Uterus (tissue), 4 donors: ENCODE data around the gene HECW1. TPM values are rescaled to one million over a fixed set of nuclear protein-coding genes. Genes with fewer than 3 reads are reported as not detected.

ENCODE experiments used
- DNase-seq, 2 donors: peaks; one replicate each; pipeline ENCODE4 v3.0.0-alpha.2; 2019 to 2020
- H3K27ac ChIP-seq, 2 donors: fragments of 200-600 bp; sonication (generic); 1 replicate in 1 of 2; 2 replicates in 1 of 2; pipeline ENCODE4 v1.5.1; 2016 to 2018
- H3K27me3 ChIP-seq, 2 donors: fragments of 200-600 bp; sonication (generic); one replicate each; pipeline ENCODE4 v1.5.1; 2018 to 2019; ENCODE audit warnings: control low read depth in 1 of 2
- H3K36me3 ChIP-seq, 2 donors: fragments of 200-600 bp; sonication (generic); one replicate each; pipeline ENCODE4 v1.5.1; 2019; ENCODE audit warnings: control low read depth in 1 of 2
- H3K4me1 ChIP-seq, 2 donors: fragments of 200-600 bp; sonication (generic); one replicate each; pipeline ENCODE4 v1.5.1; 2018 to 2019; ENCODE audit warnings: control low read depth in 1 of 2
- H3K4me3 ChIP-seq, 2 donors: fragments of 200-600 bp; sonication (generic); 1 replicate in 1 of 2; 2 replicates in 1 of 2; pipeline ENCODE4 v1.5.1; 2018 to 2019; ENCODE audit warnings: mild to moderate bottlenecking in 1 of 2
- H3K9me3 ChIP-seq, 2 donors: fragments of 200-600 bp; sonication (generic); one replicate each; pipeline ENCODE4 v1.5.1; 2019; ENCODE audit warnings: control low read depth in 1 of 2
- CTCF ChIP-seq, 4 experiments: fragments of 200-600 bp in 2 of 4; fragments of 450-650 bp in 2 of 4; sonication (generic) in 2 of 4; IDR thresholded peaks; one replicate each; pipeline ENCODE4 v1.5.1; 2016 to 2019; ENCODE audit warnings: antibody characterized with exemption in 4 of 4, mild to moderate bottlenecking in 2 of 4, moderate library complexity in 1 of 4
- POLR2A ChIP-seq, 2 donors: fragments of 450-650 bp; IDR thresholded peaks; one replicate each; pipeline ENCODE4 v1.6.1; 2016; ENCODE audit warnings: antibody characterized with exemption in 2 of 2, mild to moderate bottlenecking in 1 of 2, moderate library complexity in 1 of 2
- intact Hi-C: fragments of 100-400 bp; cut with DNase I; formaldehyde crosslinking; loops from one replicate; pipeline ENCODE4 v1.15.1; 2023; ENCODE audit warnings: low total_unique reads
- total RNA-seq, 4 donors: library from RNA; depleted of rRNA in 3 of 4; stranded (reverse); fragments of >200 nt in 3 of 4; gene quantifications; one replicate each; pipeline versions ENCODE4 v1.1.0 to v1.2.4, GENCODE V29; 2014 to 2023
- donor health status: DM: yes; HTN: yes; CAD: no.

Gene HECW1
- total RNA-seq, 4 donors from 2014 or later = 0.28 TPM; not detected in 3

GRCh38 chr7:43240565-43240964, 128.1 kb downstream of the HECW1 start:
- no peaks in the 10 kb centered on the region for H3K27me3 ChIP-seq
- no peak for TF ChIP-seq CTCF (IDR thresholded peaks at IDR 0.05)
- TF ChIP-seq POLR2A (IDR thresholded peaks at IDR 0.05) = no peak
- H3K9me3 ChIP-seq = no peaks in the 10 kb centered on the region
- no peak overlapping the region for H3K27ac ChIP-seq
- H3K4me3 ChIP-seq = no peak overlapping the region
- H3K36me3 ChIP-seq = no peaks in the 10 kb centered on the region
- intact Hi-C loops = no loop called here
- no peaks in the 10 kb centered on the region for H3K4me1 ChIP-seq
- DNase-seq = no peak

GRCh38 chr7:43242628-43243255, 130.3 kb downstream of the HECW1 start:
- H3K36me3 ChIP-seq = no peaks in the 10 kb centered on the region
- TF ChIP-seq POLR2A (IDR thresholded peaks at IDR 0.05) = no peak
- no peak for TF ChIP-seq CTCF (IDR thresholded peaks at IDR 0.05)
- H3K4me1 ChIP-seq = no peaks in the 10 kb centered on the region
- H3K9me3 ChIP-seq = no peaks in the 10 kb centered on the region
- H3K27ac ChIP-seq = no peak overlapping the region
- no peak overlapping the region for H3K4me3 ChIP-seq
- no peaks in the 10 kb centered on the region for H3K27me3 ChIP-seq
- DNase-seq = no peak
- intact Hi-C loops = no loop called here

GRCh38 chr7:43244232-43244631, 131.8 kb downstream of the HECW1 start:
- Histone ChIP-seq H3K36me3 (no peaks in the 10 kb centered on the region), H3K27ac (no peak overlapping the region), H3K9me3 (no peaks in the 10 kb centered on the region), H3K4me1 (no peaks in the 10 kb centered on the region), H3K4me3 (no peak overlapping the region), H3K27me3 (no peaks in the 10 kb centered on the region)
- intact Hi-C loops = no loop called here
- DNase-seq = no peak
- TF ChIP-seq CTCF (IDR thresholded peaks at IDR 0.05) (no peak), POLR2A (IDR thresholded peaks at IDR 0.05) (no peak)

- H3K27me3 ChIP-seq = no peaks in the 10 kb centered on the region
- no peaks in the 10 kb centered on the region for H3K4me1 ChIP-seq
- H3K36me3 ChIP-seq = no peaks in the 10 kb centered on the region
- H3K4me3 ChIP-seq = no peak overlapping the region
- TF ChIP-seq CTCF (IDR thresholded peaks at IDR 0.05) (no peak), POLR2A (IDR thresholded peaks at IDR 0.05) (no peak)
- intact Hi-C loops = no loop called here
- H3K9me3 ChIP-seq = no peaks in the 10 kb centered on the region
- DNase-seq = no peak
- no peak overlapping the region for H3K27ac ChIP-seq
Observed at GRCh38 chr7:43244784-43245183, 132.3 kb downstream of the HECW1 start.

- intact Hi-C loops = no loop called here
- no peak for TF ChIP-seq CTCF (IDR thresholded peaks at IDR 0.05)
- TF ChIP-seq POLR2A (IDR thresholded peaks at IDR 0.05) = no peak
- H3K4me3 ChIP-seq = no peak overlapping the region
Observed at GRCh38 chr7:43247757-43248156, 135.3 kb downstream of the HECW1 start.

More at GRCh38 chr7:43247757-43248156, 135.3 kb downstream of the HECW1 start:
- Histone ChIP-seq H3K27ac (no peak overlapping the region), H3K9me3 (no peaks in the 10 kb centered on the region), H3K36me3 (no peaks in the 10 kb centered on the region), H3K27me3 (no peaks in the 10 kb centered on the region), H3K4me1 (no peaks in the 10 kb centered on the region)
- no peak for DNase-seq
